Trophoblast cell (in vitro differentiated cells and primary cell): ENCODE results near the gene DCTN4.
A peak's percentile ranks its signal among the peaks of the same experiment; 100 is the strongest.

Experiments
- DNase-seq, 2 donors: peaks; one replicate each; pipeline ENCODE4 v3.0.0-alpha.2; 2016
- H2AFZ ChIP-seq: 2 replicates; pipeline ENCODE4 v1.6.1; 2013; ENCODE audit warnings: low read length, moderate library complexity, mild to moderate bottlenecking; ENCODE audit not compliant: insufficient read depth, poor library complexity
- H2AK5ac ChIP-seq: 2 replicates; pipeline ENCODE4 v1.6.1; 2013; ENCODE audit warnings: mild to moderate bottlenecking, low read length
- H2BK120ac ChIP-seq: 2 replicates; pipeline ENCODE4 v1.6.1; 2013; ENCODE audit warnings: low read length, mild to moderate bottlenecking, moderate library complexity; ENCODE audit not compliant: insufficient read depth, poor library complexity
- H2BK12ac ChIP-seq: 2 replicates; pipeline ENCODE4 v1.6.1; 2013; ENCODE audit warnings: mild to moderate bottlenecking, low read length, moderate library complexity
- H2BK5ac ChIP-seq: 2 replicates; pipeline ENCODE4 v1.6.1; 2013; ENCODE audit warnings: low read length, low read depth, moderate library complexity, mild to moderate bottlenecking; ENCODE audit not compliant: poor library complexity
- H3K14ac ChIP-seq: 2 replicates; pipeline ENCODE4 v1.6.1; 2013; ENCODE audit warnings: mild to moderate bottlenecking, low read length
- H3K18ac ChIP-seq: 2 replicates; pipeline ENCODE4 v1.6.1; 2013; ENCODE audit warnings: mild to moderate bottlenecking, low read length
- H3K23ac ChIP-seq: 2 replicates; pipeline ENCODE4 v1.6.1; 2013; ENCODE audit warnings: low read length
- H3K27ac ChIP-seq: 2 replicates; pipeline ENCODE4 v1.5.1; 2013; ENCODE audit warnings: low read depth, mild to moderate bottlenecking, inconsistent platforms, low read length, moderate library complexity
- H3K27me3 ChIP-seq: 2 replicates; pipeline ENCODE4 v1.6.1; 2013; ENCODE audit warnings: inconsistent platforms, mild to moderate bottlenecking, low read length, moderate library complexity; ENCODE audit not compliant: insufficient read depth
- H3K36me3 ChIP-seq, 2 experiments: 1 replicate in 1 of 2; 2 replicates in 1 of 2; pipeline ENCODE4 v1.6.1; 2013; ENCODE audit warnings: low read length in 2 of 2, mild to moderate bottlenecking in 2 of 2, moderate library complexity in 1 of 2; ENCODE audit not compliant: insufficient read depth in 2 of 2, control insufficient read depth in 1 of 2
- H3K4ac ChIP-seq: 2 replicates; pipeline ENCODE4 v1.6.1; 2013; ENCODE audit warnings: low read depth, mild to moderate bottlenecking, low read length, moderate library complexity
- H3K4me1 ChIP-seq, 2 experiments: 1 replicate in 1 of 2; 2 replicates in 1 of 2; pipeline ENCODE4 v1.6.1; 2013; ENCODE audit warnings: low read length in 2 of 2, mild to moderate bottlenecking in 2 of 2, moderate library complexity in 1 of 2; ENCODE audit not compliant: insufficient read depth in 2 of 2, control insufficient read depth in 1 of 2
- H3K4me2 ChIP-seq: 2 replicates; pipeline ENCODE4 v1.6.1; 2013; ENCODE audit warnings: inconsistent platforms, mild to moderate bottlenecking, low read length, moderate library complexity
- H3K4me3 ChIP-seq: 2 replicates; pipeline ENCODE4 v1.5.1; 2013; ENCODE audit warnings: mild to moderate bottlenecking, low read depth, low read length, inconsistent platforms
- H3K79me1 ChIP-seq: one replicate; pipeline ENCODE4 v1.6.1; 2013; ENCODE audit warnings: low read length
- H3K79me2 ChIP-seq: 2 replicates; pipeline ENCODE4 v1.6.1; 2013; ENCODE audit warnings: low read length, mild to moderate bottlenecking; ENCODE audit not compliant: control insufficient read depth, insufficient read depth, poor library complexity
- H3K9ac ChIP-seq: 2 replicates; pipeline ENCODE4 v1.6.1; 2013; ENCODE audit warnings: mild to moderate bottlenecking, low read length
- H3K9me3 ChIP-seq: 2 replicates; pipeline ENCODE4 v1.6.1; 2013; ENCODE audit warnings: low read depth, mild to moderate bottlenecking, control low read depth, inconsistent platforms, low read length; ENCODE audit not compliant: insufficient read depth
- H4K12ac ChIP-seq: 2 replicates; pipeline ENCODE4 v1.6.1; 2013; ENCODE audit warnings: low read depth, mild to moderate bottlenecking, low read length, moderate library complexity
- H4K8ac ChIP-seq: 2 replicates; pipeline ENCODE4 v1.6.1; 2013; ENCODE audit warnings: low read depth, mild to moderate bottlenecking, low read length, moderate library complexity
- H4K91ac ChIP-seq: one replicate; pipeline ENCODE4 v1.6.1; 2013; ENCODE audit warnings: low read depth, mild to moderate bottlenecking, low read length, moderate library complexity
- WGBS: extraction: QIAGEN DNeasy Blood & Tissue Kit; methylation state at CpG from one replicate; pipeline ENCODE4 v1.1.7; 2013; ENCODE audit warnings: missing lambda C conversion rate; ENCODE audit not compliant: insufficient read length, insufficient coverage; ENCODE audit errors: extremely low coverage; 5-methylcytosine and 5-hydroxymethylcytosine counted together

DCTN4 gene

DNA sequence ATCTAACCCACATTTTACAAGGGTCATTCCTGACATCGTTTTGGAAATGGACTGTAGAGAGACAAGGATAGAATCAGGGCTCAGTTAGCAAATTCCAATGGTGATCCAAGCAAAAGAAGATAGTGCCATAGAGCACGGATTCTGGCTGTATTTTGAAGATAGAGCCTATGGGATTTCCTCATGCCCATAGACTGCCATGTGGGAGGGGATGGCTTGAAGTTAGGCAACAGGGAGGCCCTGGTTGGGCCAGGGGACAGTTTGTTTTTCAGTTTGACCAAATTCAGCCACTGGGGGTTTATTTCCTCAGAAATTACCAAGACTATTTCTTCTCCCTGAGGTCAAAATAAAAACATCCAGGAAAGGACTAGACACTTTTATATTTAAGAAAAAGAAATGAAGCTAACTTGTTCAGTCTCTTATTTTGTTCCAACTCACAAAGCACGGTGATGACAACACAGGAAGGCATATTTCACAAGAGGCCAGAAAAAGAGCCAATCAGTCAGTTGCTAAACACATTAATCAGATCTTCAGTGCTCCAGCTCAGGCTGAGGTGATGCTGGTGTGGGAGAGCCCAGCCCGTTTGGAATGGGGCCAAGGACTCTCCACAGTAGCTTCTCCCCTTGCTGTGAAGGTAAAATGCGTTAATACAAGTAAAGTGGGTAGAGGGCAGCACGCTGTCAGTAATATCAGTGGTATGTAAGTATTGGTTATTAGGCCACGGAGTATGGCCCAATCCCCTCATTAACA, 4.4 kb upstream of the DCTN4 start:
- H2BK12ac ChIP-seq: no peak overlapping the region
- H2BK5ac ChIP-seq: no peak overlapping the region
- H3K36me3 ChIP-seq: no peaks in the 10 kb centered on the region
- H2AFZ ChIP-seq: no peak overlapping the region
- no peak overlapping the region for H2AK5ac ChIP-seq
- WGBS: no CpG with 5 or more reads among the region's 7 CpGs
- H3K4me1 ChIP-seq: peaks cover 0 to 2% of the 10 kb centered on the region in 2 experiments
- H3K27me3 ChIP-seq: no peaks in the 10 kb centered on the region
- no peak overlapping the region for H3K18ac ChIP-seq
- no peaks in the 10 kb centered on the region for H3K9me3 ChIP-seq
- no peak overlapping the region for H4K8ac ChIP-seq
- no peaks in the 10 kb centered on the region for H3K79me2 ChIP-seq
- no peak overlapping the region for H3K27ac ChIP-seq
- peaks cover 8% of the 10 kb centered on the region for H3K79me1 ChIP-seq
- H3K4ac ChIP-seq: no peak overlapping the region
- H4K91ac ChIP-seq: no peak overlapping the region
- H4K12ac ChIP-seq: no peak overlapping the region
- no peak overlapping the region for H3K14ac ChIP-seq
- no peak overlapping the region for H3K4me3 ChIP-seq
- H3K23ac ChIP-seq: no peak overlapping the region
- no peak overlapping the region for H2BK120ac ChIP-seq
- H3K4me2 ChIP-seq: no peak overlapping the region
- H3K9ac ChIP-seq: no peak overlapping the region
- DNase-seq: peak; percentile 75 to 89

DNA sequence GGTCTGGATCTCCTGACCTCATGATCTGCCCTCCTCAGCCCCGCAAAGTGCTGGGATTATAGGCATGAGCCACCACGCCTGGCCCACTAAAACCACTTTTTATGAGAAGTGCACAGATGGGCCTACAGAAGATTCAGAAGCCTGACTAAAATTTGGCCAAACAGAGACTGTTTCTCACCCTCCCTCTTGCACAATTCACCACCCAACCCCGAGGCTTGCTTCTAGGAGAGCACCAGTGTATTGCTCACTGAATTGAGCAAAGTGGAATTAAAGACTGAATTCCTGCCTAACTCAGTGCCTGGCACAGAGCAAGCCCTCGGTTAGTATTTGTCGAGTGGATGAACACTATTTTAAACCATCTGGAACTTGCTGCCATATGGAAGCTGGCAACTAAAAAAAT, 3.4 kb upstream of the DCTN4 start:
- H4K12ac ChIP-seq: no peak overlapping the region

DNA sequence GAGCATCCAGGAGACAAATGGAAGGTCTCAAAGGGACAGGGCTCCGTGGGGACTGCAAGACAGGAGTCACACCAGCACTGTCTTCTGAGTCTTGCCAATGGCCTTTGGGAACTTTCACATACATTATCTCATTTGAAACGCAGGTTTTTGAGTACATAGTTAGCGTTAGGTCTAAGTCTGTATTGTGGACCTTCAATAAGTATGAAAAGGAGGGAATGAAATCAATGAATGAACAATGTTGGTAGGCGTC, 442 bp upstream of the DCTN4 start:
- Histone ChIP-seq H2BK12ac (no peak overlapping the region), H3K23ac (no peak overlapping the region), H4K91ac (peak overlapping the region; percentile 75), H3K27ac (peak overlapping the region; percentile 97), H2AK5ac (no peak overlapping the region), H3K79me2 (no peaks in the 10 kb centered on the region), H3K79me1 (peaks cover 10% of the 10 kb centered on the region), H3K9me3 (no peaks in the 10 kb centered on the region), H3K14ac (peak overlapping the region; percentile 45), H3K4me1 (peaks cover 0 to 2% of the 10 kb centered on the region in 2 experiments), H4K12ac (peak overlapping the region; percentile 90), H3K4ac (peak overlapping the region; percentile 30), H2AFZ (peak overlapping the region; percentile 48), H2BK120ac (peak overlapping the region; percentile 43), H3K18ac (no peak overlapping the region), H3K4me2 (peak overlapping the region; percentile 65), H2BK5ac (peak overlapping the region; percentile 8), H4K8ac (peak overlapping the region; percentile 95), H3K9ac (peak overlapping the region; percentile 35), H3K4me3 (peak overlapping the region; percentile 40), H3K36me3 (peaks cover 6 to 7% of the 10 kb centered on the region in 2 experiments), H3K27me3 (no peaks in the 10 kb centered on the region)
- DNase-seq: no peak
- no CpG with 5 or more reads among the region's 4 CpGs for WGBS

More for the DNA sequence above, 3.4 kb upstream of the DCTN4 start:
- H4K8ac ChIP-seq: no peak overlapping the region
- H2AK5ac ChIP-seq: no peak overlapping the region
- no peak overlapping the region for H3K27ac ChIP-seq
- peak; percentile 16 to 49 for DNase-seq
- no peaks in the 10 kb centered on the region for H3K9me3 ChIP-seq
- no peak overlapping the region for H4K91ac ChIP-seq
- no peak overlapping the region for H2BK5ac ChIP-seq
- no peaks in the 10 kb centered on the region for H3K27me3 ChIP-seq
- H3K23ac ChIP-seq: no peak overlapping the region
- WGBS: no CpG with 5 or more reads among the region's 5 CpGs
- H3K18ac ChIP-seq: no peak overlapping the region
- no peak overlapping the region for H3K4me3 ChIP-seq
- H3K4ac ChIP-seq: no peak overlapping the region
- H3K36me3 ChIP-seq: no peaks in the 10 kb centered on the region
- no peak overlapping the region for H3K4me2 ChIP-seq
- no peak overlapping the region for H2AFZ ChIP-seq
- no peak overlapping the region for H2BK120ac ChIP-seq
- no peak overlapping the region for H3K9ac ChIP-seq
- H3K79me2 ChIP-seq: no peaks in the 10 kb centered on the region
- H2BK12ac ChIP-seq: no peak overlapping the region
- peaks cover 10% of the 10 kb centered on the region for H3K79me1 ChIP-seq
- H3K14ac ChIP-seq: no peak overlapping the region
- H3K4me1 ChIP-seq: peaks cover 0 to 2% of the 10 kb centered on the region in 2 experiments

DNA sequence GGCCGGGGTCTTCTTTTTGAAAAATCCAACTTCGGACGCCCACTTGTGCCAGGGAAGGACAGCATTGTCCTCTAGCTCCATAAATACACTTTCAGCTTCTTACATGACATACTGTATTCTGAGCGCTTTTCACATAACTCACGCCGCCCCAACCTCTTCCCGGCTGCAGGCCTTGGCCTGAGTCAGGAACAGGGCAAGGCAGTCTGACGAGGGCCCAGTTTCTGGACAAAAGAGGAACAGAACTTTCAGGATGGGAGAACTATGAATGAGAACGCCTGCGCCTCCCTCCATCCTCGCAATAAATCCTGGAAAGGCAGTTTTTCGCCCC, 650 bp downstream of the DCTN4 start:
- Histone ChIP-seq H4K12ac (peak overlapping the region; percentile 33), H3K9ac (peak overlapping the region; percentile 75), H3K36me3 (peaks cover 9 to 12% of the 10 kb centered on the region in 2 experiments), H3K18ac (peak overlapping the region; percentile 31), H3K27ac (peak overlapping the region; percentile 60), H2BK12ac (no peak overlapping the region), H3K4me3 (peak overlapping the region; percentile 81), H3K79me2 (no peaks in the 10 kb centered on the region), H4K8ac (peak overlapping the region; percentile 67), H3K4me1 (peaks cover 0 to 2% of the 10 kb centered on the region in 2 experiments), H3K79me1 (peaks cover 10% of the 10 kb centered on the region), H2AFZ (peak overlapping the region; percentile 47), H3K14ac (peak overlapping the region; percentile 43), H2AK5ac (no peak overlapping the region), H3K4ac (peak overlapping the region; percentile 60), H3K4me2 (peak overlapping the region; percentile 88), H3K23ac (no peak overlapping the region), H3K27me3 (no peaks in the 10 kb centered on the region), H2BK5ac (peak overlapping the region; percentile 49), H2BK120ac (peak overlapping the region; percentile 1), H4K91ac (peak overlapping the region; percentile 59), H3K9me3 (no peaks in the 10 kb centered on the region)
- no peak for DNase-seq
- WGBS: no CpG with 5 or more reads among the region's 12 CpGs
